ENCODE measurements around the gene STOX2.
"Not testable (repeated sequence)": the region's sequence is repeated elsewhere in the genome, so short reads cannot be mapped to it uniquely, and the experiment has no call there.

STOX2 gene

DNA sequence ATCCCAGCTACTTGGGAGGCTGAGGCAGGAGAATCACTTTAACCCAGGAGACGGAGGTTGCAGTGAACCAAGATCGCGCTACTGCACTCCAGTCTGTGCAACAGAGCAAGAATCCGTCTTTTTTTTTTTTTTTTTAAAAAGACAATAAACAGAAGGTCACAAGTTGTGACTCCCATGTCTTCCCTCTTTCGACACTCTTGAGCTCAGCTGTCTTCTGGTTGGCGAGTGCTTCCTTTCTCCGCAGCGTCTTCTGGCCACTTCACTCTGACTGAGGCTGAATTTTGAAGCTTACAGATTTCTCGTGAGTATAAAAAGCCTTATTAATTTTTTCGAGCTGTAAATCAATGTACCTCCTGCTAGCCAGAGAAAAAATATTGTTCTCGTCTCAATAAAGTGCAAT is 124.9 kb downstream of the STOX2 start:
- Histone ChIP-seq H3K9me3 (ENCODE audit: control insufficient read depth in 5 of 5, low read length in 5 of 5) (no peaks in the 10 kb centered on the region), H3K4me3 (ENCODE audit: low read depth in 1 of 5, low read length in 5 of 5) (no peak overlapping the region), H3K9ac (ENCODE audit: low read length in 5 of 5) (no peak overlapping the region), H3K4me1 (ENCODE audit: control insufficient read depth in 5 of 5, insufficient read depth in 5 of 5, low read length in 5 of 5) (peaks cover 0 to 6% (median 6%) of the 10 kb centered on the region in 5 donors), H3K27me3 (ENCODE audit: control insufficient read depth in 5 of 5, insufficient read depth in 4 of 5, low read length in 5 of 5) (no peaks in the 10 kb centered on the region), H3K27ac (ENCODE audit: low read depth, low read length) (no peak overlapping the region), H3K36me3 (ENCODE audit: control insufficient read depth in 5 of 5, insufficient read depth in 5 of 5, low read length in 5 of 5) (no peaks in the 10 kb centered on the region)

DNA sequence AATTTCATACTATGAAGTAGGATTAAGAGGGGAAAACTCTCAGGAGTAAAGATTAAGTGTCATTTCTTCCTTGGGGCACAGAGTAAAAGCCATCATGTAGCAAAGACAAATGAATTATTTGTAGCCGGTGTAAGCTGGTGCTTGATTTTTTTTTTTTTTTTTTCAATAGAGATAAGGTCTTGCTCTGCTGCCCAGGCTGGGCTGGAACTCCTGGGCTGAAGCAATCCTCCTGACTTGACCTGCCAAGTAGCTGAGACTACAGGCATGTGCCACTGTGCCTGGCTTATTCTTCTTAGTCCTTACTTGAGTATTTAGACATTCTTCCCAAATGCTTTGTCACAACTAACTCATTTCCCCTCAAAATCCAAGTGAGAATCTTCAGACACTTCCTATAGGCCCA is 125.7 kb downstream of the STOX2 start:
- Histone ChIP-seq H3K36me3 (ENCODE audit: control insufficient read depth in 5 of 5, insufficient read depth in 5 of 5, low read length in 5 of 5) (no peaks in the 10 kb centered on the region), H3K27ac (ENCODE audit: low read depth, low read length) (no peak overlapping the region), H3K4me1 (ENCODE audit: control insufficient read depth in 5 of 5, insufficient read depth in 5 of 5, low read length in 5 of 5) (peaks cover 0 to 6% (median 6%) of the 10 kb centered on the region in 5 donors), H3K9me3 (ENCODE audit: control insufficient read depth in 5 of 5, low read length in 5 of 5) (no peaks in the 10 kb centered on the region), H3K27me3 (ENCODE audit: control insufficient read depth in 5 of 5, insufficient read depth in 4 of 5, low read length in 5 of 5) (no peaks in the 10 kb centered on the region), H3K4me3 (ENCODE audit: low read depth in 1 of 5, low read length in 5 of 5) (no peak overlapping the region), H3K9ac (ENCODE audit: low read length in 5 of 5) (no peak overlapping the region)

DNA sequence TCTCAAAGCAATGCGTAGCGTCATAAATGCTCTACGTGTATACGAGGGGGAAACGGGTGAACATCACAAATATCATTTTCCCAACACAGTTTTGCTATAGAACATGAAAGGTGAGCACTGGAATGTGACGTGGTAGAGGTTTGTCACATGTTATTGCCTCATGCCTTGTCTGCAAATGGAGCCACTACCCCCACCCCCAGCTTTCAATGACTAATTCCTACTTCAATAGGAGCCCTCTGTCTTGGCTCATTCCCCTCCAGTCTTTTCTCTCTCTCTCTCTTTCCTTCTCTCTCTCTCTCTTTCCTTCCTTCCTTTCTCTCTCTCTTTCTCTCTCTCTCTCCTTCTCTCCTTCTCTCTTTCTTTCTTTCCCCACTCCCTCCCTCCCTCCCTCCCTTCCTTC is 127.0 kb downstream of the STOX2 start:
- Histone ChIP-seq H3K4me1 (ENCODE audit: control insufficient read depth in 5 of 5, insufficient read depth in 5 of 5, low read length in 5 of 5) (peaks cover 0 to 6% (median 6%) of the 10 kb centered on the region in 5 donors), H3K36me3 (ENCODE audit: control insufficient read depth in 5 of 5, insufficient read depth in 5 of 5, low read length in 5 of 5) (no peaks in the 10 kb centered on the region), H3K27ac (ENCODE audit: low read depth, low read length) (no peak overlapping the region), H3K9ac (ENCODE audit: low read length in 5 of 5) (no peak overlapping the region), H3K9me3 (ENCODE audit: control insufficient read depth in 5 of 5, low read length in 5 of 5) (no peaks in the 10 kb centered on the region), H3K4me3 (ENCODE audit: low read depth in 1 of 5, low read length in 5 of 5) (no peak overlapping the region), H3K27me3 (ENCODE audit: control insufficient read depth in 5 of 5, insufficient read depth in 4 of 5, low read length in 5 of 5) (no peaks in the 10 kb centered on the region)

DNA sequence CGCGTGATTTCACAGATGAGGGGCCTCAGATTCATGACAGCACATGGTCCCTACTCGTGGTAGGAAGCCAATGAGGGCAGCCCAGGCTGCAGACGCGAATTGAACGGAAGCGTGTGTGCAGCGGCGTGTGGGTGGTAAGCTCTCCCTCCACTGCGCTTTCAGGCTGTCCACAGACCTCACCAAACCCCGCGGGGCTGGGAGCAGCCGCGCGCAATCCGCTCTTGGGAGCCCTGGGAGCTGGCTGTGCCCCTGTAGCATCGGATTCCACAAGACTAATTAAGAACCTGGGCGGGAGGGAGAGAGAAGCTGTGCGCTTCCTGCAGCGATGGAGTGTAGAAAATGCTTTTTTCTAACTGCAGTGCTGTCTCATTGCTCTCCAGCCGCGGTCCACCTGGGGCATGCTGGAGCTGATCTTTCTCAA is 134.9 kb downstream of the STOX2 start:
- Histone ChIP-seq H3K9me3 (ENCODE audit: control insufficient read depth in 5 of 5, low read length in 5 of 5) (peaks cover 0 to 16% (median 9%) of the 10 kb centered on the region in 5 donors), H3K9ac (ENCODE audit: low read length in 5 of 5) (no peak overlapping the region), H3K27me3 (ENCODE audit: control insufficient read depth in 5 of 5, insufficient read depth in 4 of 5, low read length in 5 of 5) (peaks cover 8 to 21% (median 9%) of the 10 kb centered on the region in 5 donors), H3K27ac (ENCODE audit: low read depth, low read length) (no peak overlapping the region), H3K4me1 (ENCODE audit: control insufficient read depth in 5 of 5, insufficient read depth in 5 of 5, low read length in 5 of 5) (peaks cover 0 to 6% (median 4%) of the 10 kb centered on the region in 5 donors), H3K4me3 (ENCODE audit: low read depth in 1 of 5, low read length in 5 of 5) (peak overlapping the region in 1 of 5 donors; percentile 26), H3K36me3 (ENCODE audit: control insufficient read depth in 5 of 5, insufficient read depth in 5 of 5, low read length in 5 of 5) (no peaks in the 10 kb centered on the region)

- Histone ChIP-seq H3K27me3 (ENCODE audit: control insufficient read depth in 5 of 5, insufficient read depth in 4 of 5, low read length in 5 of 5) (peaks cover 8 to 21% (median 9%) of the 10 kb centered on the region in 5 donors), H3K9me3 (ENCODE audit: control insufficient read depth in 5 of 5, low read length in 5 of 5) (peaks cover 0 to 26% (median 18%) of the 10 kb centered on the region in 5 donors), H3K27ac (ENCODE audit: low read depth, low read length) (no peak overlapping the region), H3K4me1 (ENCODE audit: control insufficient read depth in 5 of 5, insufficient read depth in 5 of 5, low read length in 5 of 5) (peaks cover 0 to 6% (median 4%) of the 10 kb centered on the region in 5 donors), H3K4me3 (ENCODE audit: low read depth in 1 of 5, low read length in 5 of 5) (no peak overlapping the region), H3K36me3 (ENCODE audit: control insufficient read depth in 5 of 5, insufficient read depth in 5 of 5, low read length in 5 of 5) (no peaks in the 10 kb centered on the region), H3K9ac (ENCODE audit: low read length in 5 of 5) (no peak overlapping the region)
These were observed 136.0 kb downstream of the STOX2 start for GRCh38 chr4:184041156-184041555.

DNA sequence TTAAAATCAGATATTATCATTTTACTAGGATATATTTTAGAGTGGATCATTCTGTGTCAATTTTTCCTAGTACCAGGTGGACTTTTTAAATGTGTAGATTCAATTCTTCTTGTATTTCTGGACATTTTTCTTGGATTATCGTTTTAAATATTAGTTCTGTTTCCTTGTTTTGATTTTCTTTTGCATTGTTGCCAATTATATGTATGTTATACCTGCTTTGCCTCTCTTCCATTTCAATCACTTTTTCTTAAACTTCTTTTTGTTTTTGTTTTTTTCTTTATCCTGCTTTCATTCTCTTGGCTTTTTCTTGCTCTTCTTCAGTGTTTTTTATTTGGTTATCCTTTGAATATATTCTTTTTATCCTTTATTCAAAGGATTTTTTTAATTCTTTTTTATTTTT is 141.0 kb downstream of the STOX2 start:
- Histone ChIP-seq H3K9me3 (ENCODE audit: control insufficient read depth in 5 of 5, low read length in 5 of 5) (peaks cover 2 to 35% (median 26%) of the 10 kb centered on the region in 5 donors), H3K4me1 (ENCODE audit: control insufficient read depth in 5 of 5, insufficient read depth in 5 of 5, low read length in 5 of 5) (peaks cover 0 to 1% (median 0%) of the 10 kb centered on the region in 5 donors), H3K27ac (ENCODE audit: low read depth, low read length) (no peak overlapping the region), H3K9ac (ENCODE audit: low read length in 5 of 5) (no peak overlapping the region), H3K27me3 (ENCODE audit: control insufficient read depth in 5 of 5, insufficient read depth in 4 of 5, low read length in 5 of 5) (peaks cover 0 to 5% (median 0%) of the 10 kb centered on the region in 5 donors), H3K36me3 (ENCODE audit: control insufficient read depth in 5 of 5, insufficient read depth in 5 of 5, low read length in 5 of 5) (no peaks in the 10 kb centered on the region), H3K4me3 (ENCODE audit: low read depth in 1 of 5, low read length in 5 of 5) (no peak overlapping the region)

- peaks cover 2 to 14% (median 8%) of the 10 kb centered on the region in 5 donors for H3K9me3 ChIP-seq (ENCODE audit: control insufficient read depth in 5 of 5, low read length in 5 of 5)
- H3K4me1 ChIP-seq (ENCODE audit: control insufficient read depth in 5 of 5, insufficient read depth in 5 of 5, low read length in 5 of 5); H3K9ac ChIP-seq (ENCODE audit: low read length in 5 of 5); H3K36me3 ChIP-seq (ENCODE audit: control insufficient read depth in 5 of 5, insufficient read depth in 5 of 5, low read length in 5 of 5); H3K27me3 ChIP-seq (ENCODE audit: control insufficient read depth in 5 of 5, insufficient read depth in 4 of 5, low read length in 5 of 5); H3K27ac ChIP-seq (ENCODE audit: low read depth, low read length); H3K4me3 ChIP-seq (ENCODE audit: low read depth in 1 of 5, low read length in 5 of 5): not testable (repeated sequence)
These were observed 146.2 kb downstream of the STOX2 start for GRCh38 chr4:184051262-184051661.

DNA sequence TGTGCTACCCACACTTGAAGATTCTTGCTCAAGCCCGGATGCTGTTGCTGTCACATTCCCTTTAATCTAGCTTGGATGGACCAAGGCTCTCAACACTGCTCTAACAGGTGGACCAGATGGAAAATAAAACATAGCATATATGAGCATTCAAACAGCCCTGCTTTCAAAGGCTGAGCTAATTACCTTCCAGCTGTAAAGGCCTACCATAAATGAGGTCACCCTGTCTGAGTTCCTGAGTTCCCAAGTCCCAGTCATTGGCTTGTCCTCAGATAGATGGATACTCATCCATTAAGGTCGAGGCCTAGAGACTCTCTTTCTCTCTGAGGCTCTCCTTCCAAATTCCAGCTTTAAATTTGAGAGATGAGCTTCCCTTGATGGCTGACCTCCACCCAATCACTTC is 147.5 kb downstream of the STOX2 start:
- Histone ChIP-seq H3K36me3 (ENCODE audit: control insufficient read depth in 5 of 5, insufficient read depth in 5 of 5, low read length in 5 of 5) (no peaks in the 10 kb centered on the region), H3K9ac (ENCODE audit: low read length in 5 of 5) (no peak overlapping the region), H3K4me1 (ENCODE audit: control insufficient read depth in 5 of 5, insufficient read depth in 5 of 5, low read length in 5 of 5) (peaks cover 0 to 1% (median 0%) of the 10 kb centered on the region in 5 donors), H3K27ac (ENCODE audit: low read depth, low read length) (no peak overlapping the region), H3K4me3 (ENCODE audit: low read depth in 1 of 5, low read length in 5 of 5) (no peak overlapping the region), H3K27me3 (ENCODE audit: control insufficient read depth in 5 of 5, insufficient read depth in 4 of 5, low read length in 5 of 5) (peaks cover 0 to 3% (median 0%) of the 10 kb centered on the region in 5 donors), H3K9me3 (ENCODE audit: control insufficient read depth in 5 of 5, low read length in 5 of 5) (peaks cover 0 to 7% (median 4%) of the 10 kb centered on the region in 5 donors)

GRCh38 chr4:184053434-184053833 is 148.3 kb downstream of the STOX2 start:
- Histone ChIP-seq H3K4me3 (ENCODE audit: low read depth in 1 of 5, low read length in 5 of 5) (no peak overlapping the region), H3K36me3 (ENCODE audit: control insufficient read depth in 5 of 5, insufficient read depth in 5 of 5, low read length in 5 of 5) (no peaks in the 10 kb centered on the region), H3K9me3 (ENCODE audit: control insufficient read depth in 5 of 5, low read length in 5 of 5) (peaks cover 0 to 7% (median 3%) of the 10 kb centered on the region in 5 donors), H3K27ac (ENCODE audit: low read depth, low read length) (no peak overlapping the region), H3K9ac (ENCODE audit: low read length in 5 of 5) (no peak overlapping the region), H3K4me1 (ENCODE audit: control insufficient read depth in 5 of 5, insufficient read depth in 5 of 5, low read length in 5 of 5) (peaks cover 0 to 3% (median 0%) of the 10 kb centered on the region in 5 donors), H3K27me3 (ENCODE audit: control insufficient read depth in 5 of 5, insufficient read depth in 4 of 5, low read length in 5 of 5) (peaks cover 0 to 3% (median 0%) of the 10 kb centered on the region in 5 donors)

- Histone ChIP-seq H3K9me3 (ENCODE audit: control insufficient read depth in 5 of 5, low read length in 5 of 5) (no peaks in the 10 kb centered on the region), H3K27ac (ENCODE audit: low read depth, low read length) (no peak overlapping the region), H3K27me3 (ENCODE audit: control insufficient read depth in 5 of 5, insufficient read depth in 4 of 5, low read length in 5 of 5) (peaks cover 0 to 3% (median 0%) of the 10 kb centered on the region in 5 donors), H3K4me3 (ENCODE audit: low read depth in 1 of 5, low read length in 5 of 5) (no peak overlapping the region), H3K9ac (ENCODE audit: low read length in 5 of 5) (no peak overlapping the region), H3K4me1 (ENCODE audit: control insufficient read depth in 5 of 5, insufficient read depth in 5 of 5, low read length in 5 of 5) (peaks cover 0 to 2% (median 0%) of the 10 kb centered on the region in 5 donors), H3K36me3 (ENCODE audit: control insufficient read depth in 5 of 5, insufficient read depth in 5 of 5, low read length in 5 of 5) (no peaks in the 10 kb centered on the region)
These were observed 151.8 kb downstream of the STOX2 start for GRCh38 chr4:184056877-184057276.

Measured in subcutaneous abdominal adipose tissue (tissue), 5 donors.